Activated CD8-positive, alpha-beta memory T cell treated with anti-CD3 and anti-CD28 coated beads for 48 hours (primary cell): ENCODE results near the gene AXL.

ENCODE experiments used
- DNase-seq, 3 experiments: peaks; one replicate each; pipeline ENCODE4 v3.0.0-alpha.2; 2020; ENCODE audit warnings: low read depth in 2 of 3, low spot score in 2 of 3

Gene AXL

GRCh38 chr19:41234512-41235168, 15.6 kb downstream of the AXL start:
- no peak for DNase-seq

GRCh38 chr19:41235480-41235879, 16.5 kb downstream of the AXL start:
- DNase-seq, result no peak

GRCh38 chr19:41238244-41238643, 19.2 kb downstream of the AXL start:
- DNase-seq, result no peak

- no peak for DNase-seq
Measured at GRCh38 chr19:41239363-41239762, 20.3 kb downstream of the AXL start.

GRCh38 chr19:41239961-41240574, 21.0 kb downstream of the AXL start:
- DNase-seq, result no peak

- no peak for DNase-seq
Measured at GRCh38 chr19:41241859-41242258, 22.8 kb downstream of the AXL start.

- no peak for DNase-seq
Measured at GRCh38 chr19:41244117-41244516, 25.1 kb downstream of the AXL start.

GRCh38 chr19:41245843-41246242, 26.8 kb downstream of the AXL start:
- no peak for DNase-seq

- DNase-seq, result no peak
Measured at GRCh38 chr19:41248895-41249294, 29.9 kb downstream of the AXL start.

- DNase-seq, result no peak
Measured at GRCh38 chr19:41249707-41250423, 30.8 kb downstream of the AXL start.

- no peak for DNase-seq
Measured at GRCh38 chr19:41253660-41254059, 34.6 kb downstream of the AXL start.

GRCh38 chr19:41255171-41255570, 36.1 kb downstream of the AXL start:
- no peak for DNase-seq

- DNase-seq, result no peak
Measured at GRCh38 chr19:41261474-41262190, 42.6 kb downstream of the AXL start.

GRCh38 chr19:41263042-41263849, 44.2 kb downstream of the AXL start:
- peak; percentile 49 to 68 (median 49) for DNase-seq

GRCh38 chr19:41263850-41264580, 45.0 kb downstream of the AXL start, which contains the start of gene HNRNPUL1:
HNRNPUL1 (plus strand) TSS chr19:41264372; CDS start chr19:41264504, 132 bp downstream.
- peak; percentile 98 to 100 (median 99) for DNase-seq

- peak in 2 of 3 experiments; percentile 22 to 33 for DNase-seq
Measured at GRCh38 chr19:41264581-41265394, 45.8 kb downstream of the AXL start.

GRCh38 chr19:41265395-41266153, 46.6 kb downstream of the AXL start:
- DNase-seq, result no peak

- no peak for DNase-seq
Measured at GRCh38 chr19:41269055-41269454, 50.0 kb downstream of the AXL start.
